Left ventricle myocardium inferior (tissue), 1 donor: ENCODE measurements around the gene CH25H. TPM values are rescaled to one million over a fixed set of nuclear protein-coding genes. Genes with fewer than 3 reads are reported as not detected.

Experiments used
- DNase-seq: peaks from one replicate; pipeline ENCODE4 v3.0.0-alpha.2; 2020
- H3K27ac ChIP-seq: fragments of 200-600 bp; replicated peaks from 2 replicates; pipeline ENCODE4 v1.8.0; 2021
- H3K27me3 ChIP-seq: fragments of 200-600 bp; 2 replicates; pipeline ENCODE4 v1.8.0; 2021; ENCODE audit warnings: low read depth
- H3K36me3 ChIP-seq: fragments of 200-600 bp; 2 replicates; pipeline ENCODE4 v1.8.0; 2021
- H3K4me1 ChIP-seq: fragments of 200-600 bp; 2 replicates; pipeline ENCODE4 v1.8.0; 2021
- H3K4me3 ChIP-seq: fragments of 200-600 bp; 2 replicates; pipeline ENCODE4 v1.8.0; 2021; ENCODE audit warnings: mild to moderate bottlenecking, moderate library complexity
- H3K9me3 ChIP-seq: fragments of 200-600 bp; replicated peaks from 2 replicates; pipeline ENCODE4 v1.8.0; 2021
- CTCF ChIP-seq: fragments of 200-600 bp; IDR thresholded peaks from 2 replicates; pipeline ENCODE4 v1.8.0; 2021; ENCODE audit warnings: antibody characterized with exemption, mild to moderate bottlenecking, borderline replicate concordance
- intact Hi-C: fragments of 100-400 bp; cut with micrococcal nuclease; formaldehyde crosslinking; loops from one replicate; pipeline ENCODE4 v1.11.0; 2022
- total RNA-seq: library from RNA; stranded (reverse); fragmentation: NEBNext Ultra II Directional; extraction: Animal tissue kit (Norgen Biotek cat#: 25700); gene quantifications from one replicate; pipeline ENCODE4 v1.2.1, GENCODE V29; 2021
- donor health status: DM: no; HTN: yes; CAD: no; lungs with severe emphysema.

The CH25H gene
- total RNA-seq, 1 donor from 2014 or later, result 0.30 TPM

GRCh38 chr10:89238956-89239644 lies 32.0 kb upstream of the CH25H start:
- no peaks in the 10 kb centered on the region for H3K9me3 ChIP-seq
- peak overlapping the region; percentile 10 for H3K27ac ChIP-seq
- intact Hi-C loops, result no loop called here
- peaks cover 46% of the 10 kb centered on the region for H3K4me1 ChIP-seq
- peaks cover 14% of the 10 kb centered on the region for H3K36me3 ChIP-seq
- no peak overlapping the region for H3K4me3 ChIP-seq
- DNase-seq, result no peak
- H3K27me3 ChIP-seq, result no peaks in the 10 kb centered on the region
- TF ChIP-seq CTCF, result no peak

GRCh38 chr10:89237849-89238248 lies 30.7 kb upstream of the CH25H start:
- TF ChIP-seq CTCF, result no peak
- H3K27ac ChIP-seq, result no peak overlapping the region
- H3K27me3 ChIP-seq, result no peaks in the 10 kb centered on the region
- H3K9me3 ChIP-seq, result no peaks in the 10 kb centered on the region
- H3K4me1 ChIP-seq, result peaks cover 41% of the 10 kb centered on the region
- H3K36me3 ChIP-seq, result peaks cover 14% of the 10 kb centered on the region
- intact Hi-C loops, result no loop called here
- no peak overlapping the region for H3K4me3 ChIP-seq
- no peak for DNase-seq

- intact Hi-C loops, result no loop called here
- peaks cover 14% of the 10 kb centered on the region for H3K36me3 ChIP-seq
These were observed 29.2 kb upstream of the CH25H start for GRCh38 chr10:89236226-89236797.

GRCh38 chr10:89235073-89235798 lies 28.1 kb upstream of the CH25H start:
- DNase-seq, result peak; percentile 59
- H3K4me1 ChIP-seq, result peaks cover 16% of the 10 kb centered on the region
- no peaks in the 10 kb centered on the region for H3K9me3 ChIP-seq
- intact Hi-C loops, result no loop called here
- H3K4me3 ChIP-seq, result no peak overlapping the region
- peak overlapping the region; percentile 40 for H3K27ac ChIP-seq
- peaks cover 14% of the 10 kb centered on the region for H3K36me3 ChIP-seq
- no peak for TF ChIP-seq CTCF
- H3K27me3 ChIP-seq, result no peaks in the 10 kb centered on the region

More at GRCh38 chr10:89236226-89236797, 29.2 kb upstream of the CH25H start:
- TF ChIP-seq CTCF, result no peak
- Histone ChIP-seq H3K4me1 (peaks cover 26% of the 10 kb centered on the region), H3K27me3 (no peaks in the 10 kb centered on the region), H3K9me3 (no peaks in the 10 kb centered on the region), H3K4me3 (no peak overlapping the region), H3K27ac (no peak overlapping the region)
- DNase-seq, result no peak

GRCh38 chr10:89233033-89233432 lies 25.9 kb upstream of the CH25H start:
- Histone ChIP-seq H3K4me1 (peaks cover 5% of the 10 kb centered on the region), H3K27me3 (no peaks in the 10 kb centered on the region), H3K27ac (no peak overlapping the region), H3K36me3 (peaks cover 8% of the 10 kb centered on the region), H3K4me3 (no peak overlapping the region), H3K9me3 (no peaks in the 10 kb centered on the region)
- TF ChIP-seq CTCF, result no peak
- DNase-seq, result no peak
- intact Hi-C loops, result no loop called here
